Measurements from ENCODE around the gene BCL6. TPM values are rescaled to one million over a fixed set of nuclear protein-coding genes. Genes with fewer than 3 reads are reported as not detected.
A peak's percentile ranks its signal among the peaks of the same experiment; 100 is the strongest.

BCL6 gene
- total and polyA plus RNA-seq, 2 donors (not counting 3 experiments of a cell fraction or from before 2014, with no cell fraction given), result 6.9 to 12.1 TPM

DNA sequence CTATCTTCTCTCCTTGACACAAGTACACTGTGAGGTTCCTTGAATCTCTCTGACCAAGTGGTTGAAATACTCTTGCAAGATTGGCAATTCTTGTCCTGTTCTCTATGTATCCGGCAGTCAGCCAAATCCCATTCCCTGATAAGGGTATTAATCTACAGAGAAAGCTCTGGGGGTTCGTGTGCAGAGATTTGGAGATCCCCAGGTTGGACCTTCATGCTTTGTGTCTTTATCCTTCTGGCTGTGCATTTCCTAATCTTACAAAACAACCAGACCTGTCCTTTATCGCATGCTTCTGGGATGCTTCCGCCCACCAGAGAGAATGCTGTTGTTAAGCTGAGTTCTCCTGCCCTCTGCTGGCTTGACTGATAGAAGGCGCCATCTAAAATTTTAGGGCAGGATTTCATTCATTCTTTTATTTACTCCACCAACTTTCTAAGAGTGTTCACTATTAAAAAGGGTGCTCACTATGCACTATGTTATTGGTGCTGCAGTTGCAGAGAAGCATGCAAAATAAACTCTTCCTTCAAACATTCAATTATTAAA lies 66.5 kb downstream of the BCL6 start:
- no peaks in the 10 kb centered on the region for H3K4me1 ChIP-seq (ENCODE audit: control insufficient read depth, extremely low read depth, insufficient read depth, low read length)
- H3K4me3 ChIP-seq (replicated peaks in 1 of 3; ENCODE audit: insufficient read depth in 1 of 3, low read depth in 1 of 3, low read length in 3 of 3), result no peak overlapping the region
- BruUV-seq (replicated peaks), result no TSS peak
- ChIA-PET CTCF (interaction anchor here (0.9 to 8.1 kb wide), 42 partner anchors 9 to 1695 kb away, joined by 3 to 486 read pairs (median 6); partner anchors contain the start of genes RPL39L, RTP2 and SST), POLR2A (interaction anchor here (0.9 kb wide), 1 partner anchor 362 kb away, joined by 3 read pairs; no protein-coding TSS in a partner anchor)
- DNase-seq (ENCODE audit: low read depth, low spot score), result peak; percentile 42
- H2AFZ ChIP-seq (ENCODE audit: low read depth, low read length), result no peak overlapping the region
- no peak overlapping the region for H3K27ac ChIP-seq (ENCODE audit: insufficient read depth, low read depth, low read length)
- no peaks in the 10 kb centered on the region for H4K20me1 ChIP-seq (replicated peaks; ENCODE audit: control insufficient read depth, extremely low read depth, insufficient read depth, low read length)
- no peaks in the 10 kb centered on the region for H3K79me2 ChIP-seq (ENCODE audit: control insufficient read depth, insufficient read depth, low read length)
- H3K9me3 ChIP-seq (replicated peaks; ENCODE audit: control insufficient read depth, insufficient read depth, low read length), result no peaks in the 10 kb centered on the region
- H3K36me3 ChIP-seq (ENCODE audit: control insufficient read depth in 2 of 2, extremely low read depth in 1 of 2, insufficient read depth in 2 of 2, low read length in 2 of 2), result no peaks in the 10 kb centered on the region
- intact Hi-C loops (cut with micrococcal nuclease) (loop anchor here (1.0 kb wide), 5 partner anchors 36 to 565 kb away; no protein-coding TSS in a partner anchor), dilution Hi-C loops (cut with MboI; ENCODE audit: extremely low pct_ligation_motif_present, low sequenced_read_pairs) (loop anchor here (25.0 kb wide), 1 partner anchor 366 kb away; no protein-coding TSS in a partner anchor)
- peaks cover 0 to 2% of the 10 kb centered on the region in 2 experiments for H3K27me3 ChIP-seq (ENCODE audit: control insufficient read depth in 2 of 2, insufficient read depth in 2 of 2, low read length in 2 of 2)
- FAIRE-seq, result peak; percentile 75
- H3K9ac ChIP-seq (replicated peaks; ENCODE audit: extremely low read depth, insufficient read depth, low read length), result no peak overlapping the region
- no peak for TF ChIP-seq POLR2AphosphoS5 (IDR thresholded peaks at IDR 0.05; ENCODE audit: insufficient read depth, low read depth, low read length)
- TF ChIP-seq, protein P1, sequence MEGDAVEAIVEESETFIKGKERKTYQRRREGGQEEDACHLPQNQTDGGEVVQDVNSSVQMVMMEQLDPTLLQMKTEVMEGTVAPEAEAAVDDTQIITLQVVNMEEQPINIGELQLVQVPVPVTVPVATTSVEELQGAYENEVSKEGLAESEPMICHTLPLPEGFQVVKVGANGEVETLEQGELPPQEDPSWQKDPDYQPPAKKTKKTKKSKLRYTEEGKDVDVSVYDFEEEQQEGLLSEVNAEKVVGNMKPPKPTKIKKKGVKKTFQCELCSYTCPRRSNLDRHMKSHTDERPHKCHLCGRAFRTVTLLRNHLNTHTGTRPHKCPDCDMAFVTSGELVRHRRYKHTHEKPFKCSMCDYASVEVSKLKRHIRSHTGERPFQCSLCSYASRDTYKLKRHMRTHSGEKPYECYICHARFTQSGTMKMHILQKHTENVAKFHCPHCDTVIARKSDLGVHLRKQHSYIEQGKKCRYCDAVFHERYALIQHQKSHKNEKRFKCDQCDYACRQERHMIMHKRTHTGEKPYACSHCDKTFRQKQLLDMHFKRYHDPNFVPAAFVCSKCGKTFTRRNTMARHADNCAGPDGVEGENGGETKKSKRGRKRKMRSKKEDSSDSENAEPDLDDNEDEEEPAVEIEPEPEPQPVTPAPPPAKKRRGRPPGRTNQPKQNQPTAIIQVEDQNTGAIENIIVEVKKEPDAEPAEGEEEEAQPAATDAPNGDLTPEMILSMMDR (IDR thresholded peaks at IDR 0.05; ENCODE audit: extremely low read depth in 1 of 2, insufficient read depth in 1 of 2, low read depth in 1 of 2, low read length in 2 of 2), result peak; percentile 34 to 58
- H3K4me2 ChIP-seq (ENCODE audit: insufficient read depth, low read length), result no peak overlapping the region
- H3K9me1 ChIP-seq (replicated peaks; ENCODE audit: control insufficient read depth, extremely low read depth, insufficient read depth, low read length), result no peaks in the 10 kb centered on the region

DNA sequence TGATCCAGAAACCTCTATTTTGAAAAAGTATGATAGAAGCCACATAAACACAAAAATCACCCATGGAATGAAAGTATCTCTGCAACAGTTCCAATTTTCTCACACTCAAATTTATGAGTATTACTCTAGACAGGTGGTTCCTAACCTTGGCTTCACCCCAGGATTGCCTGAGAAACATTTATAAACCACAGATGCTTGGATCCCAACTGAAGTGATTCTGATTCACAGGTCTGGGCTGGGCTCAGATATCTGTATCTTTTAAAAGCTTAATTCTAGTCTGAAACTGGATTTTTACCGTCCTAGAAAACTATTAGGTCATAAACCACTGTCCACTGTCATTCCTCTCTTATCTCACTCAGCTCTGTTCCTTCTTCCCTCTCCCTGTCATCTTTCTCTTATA lies 67.7 kb downstream of the BCL6 start:
- Histone ChIP-seq H3K36me3 (ENCODE audit: control insufficient read depth in 2 of 2, extremely low read depth in 1 of 2, insufficient read depth in 2 of 2, low read length in 2 of 2) (no peaks in the 10 kb centered on the region), H3K27ac (ENCODE audit: insufficient read depth, low read depth, low read length) (no peak overlapping the region), H2AFZ (ENCODE audit: low read depth, low read length) (no peak overlapping the region), H3K9me1 (replicated peaks; ENCODE audit: control insufficient read depth, extremely low read depth, insufficient read depth, low read length) (no peaks in the 10 kb centered on the region), H3K4me3 (replicated peaks in 1 of 3; ENCODE audit: insufficient read depth in 1 of 3, low read depth in 1 of 3, low read length in 3 of 3) (no peak overlapping the region), H3K9ac (replicated peaks; ENCODE audit: extremely low read depth, insufficient read depth, low read length) (no peak overlapping the region), H3K27me3 (ENCODE audit: control insufficient read depth in 2 of 2, insufficient read depth in 2 of 2, low read length in 2 of 2) (peaks cover 0 to 2% of the 10 kb centered on the region in 2 experiments), H3K79me2 (ENCODE audit: control insufficient read depth, insufficient read depth, low read length) (no peaks in the 10 kb centered on the region), H4K20me1 (replicated peaks; ENCODE audit: control insufficient read depth, extremely low read depth, insufficient read depth, low read length) (no peaks in the 10 kb centered on the region), H3K9me3 (replicated peaks; ENCODE audit: control insufficient read depth, insufficient read depth, low read length) (no peaks in the 10 kb centered on the region), H3K4me1 (ENCODE audit: control insufficient read depth, extremely low read depth, insufficient read depth, low read length) (no peaks in the 10 kb centered on the region), H3K4me2 (ENCODE audit: insufficient read depth, low read length) (no peak overlapping the region)
- DNase-seq (ENCODE audit: low read depth, low spot score) (no peak), FAIRE-seq (no peak)
- dilution Hi-C loops (cut with MboI; ENCODE audit: extremely low pct_ligation_motif_present, low sequenced_read_pairs), result loop anchor here (25.0 kb wide), 1 partner anchor 365 kb away; no protein-coding TSS in a partner anchor
- POLR2A ChIA-PET, result no interaction called here
- intact Hi-C loops (cut with micrococcal nuclease), result no loop called here
- CTCF ChIA-PET, result interaction anchor here (0.7 to 8.1 kb wide), 4 partner anchors 8 to 457 kb away, joined by 3 to 396 read pairs (median 42); partner anchors contain the start of gene SST
- TF ChIP-seq POLR2AphosphoS5 (IDR thresholded peaks at IDR 0.05; ENCODE audit: insufficient read depth, low read depth, low read length) (no peak), MYC (IDR thresholded peaks at IDR 0.05; ENCODE audit: low read depth, low read length) (no peak), POLR2A (IDR thresholded peaks at IDR 0.05; ENCODE audit: low read depth, low read length) (no peak), FOS (IDR thresholded peaks at IDR 0.05; ENCODE audit: borderline replicate concordance, insufficient read depth, low read length) (no peak), GATA2 (IDR thresholded peaks at IDR 0.05; ENCODE audit: insufficient read depth, insufficient read length, low read depth, low read length) (no peak), JUN (IDR thresholded peaks at IDR 0.05; ENCODE audit: borderline replicate concordance, insufficient read depth, insufficient read length, low read depth) (no peak), EZH2 (IDR thresholded peaks at IDR 0.05; ENCODE audit: borderline replicate concordance, low read depth, low read length, severe bottlenecking) (no peak)
- TF ChIP-seq, protein P1 (IDR thresholded peaks at IDR 0.05; ENCODE audit: extremely low read depth in 1 of 2, insufficient read depth in 1 of 2, low read depth in 1 of 2, low read length in 2 of 2), result no peak
- TF ChIP-seq, protein P2, sequence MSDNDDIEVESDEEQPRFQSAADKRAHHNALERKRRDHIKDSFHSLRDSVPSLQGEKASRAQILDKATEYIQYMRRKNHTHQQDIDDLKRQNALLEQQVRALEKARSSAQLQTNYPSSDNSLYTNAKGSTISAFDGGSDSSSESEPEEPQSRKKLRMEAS (IDR thresholded peaks at IDR 0.05; ENCODE audit: insufficient read depth, insufficient read length), result no peak
- no TSS peak for BruUV-seq (replicated peaks)

Data from endothelial cell of umbilical vein (primary cell).